GM18873 (cell line): Measurements from ENCODE around the gene CAPZA1.

Experiments used
- ATAC-seq: cut with Tn5 transposase; IDR thresholded peaks from one replicate; pipeline ENCODE4 v1.9.1; 2021; ENCODE audit warnings: mild to moderate bottlenecking, moderate library complexity, moderate number of reproducible peaks; ENCODE audit not compliant: unreplicated experiment, low FRiP score

CAPZA1 gene

DNA sequence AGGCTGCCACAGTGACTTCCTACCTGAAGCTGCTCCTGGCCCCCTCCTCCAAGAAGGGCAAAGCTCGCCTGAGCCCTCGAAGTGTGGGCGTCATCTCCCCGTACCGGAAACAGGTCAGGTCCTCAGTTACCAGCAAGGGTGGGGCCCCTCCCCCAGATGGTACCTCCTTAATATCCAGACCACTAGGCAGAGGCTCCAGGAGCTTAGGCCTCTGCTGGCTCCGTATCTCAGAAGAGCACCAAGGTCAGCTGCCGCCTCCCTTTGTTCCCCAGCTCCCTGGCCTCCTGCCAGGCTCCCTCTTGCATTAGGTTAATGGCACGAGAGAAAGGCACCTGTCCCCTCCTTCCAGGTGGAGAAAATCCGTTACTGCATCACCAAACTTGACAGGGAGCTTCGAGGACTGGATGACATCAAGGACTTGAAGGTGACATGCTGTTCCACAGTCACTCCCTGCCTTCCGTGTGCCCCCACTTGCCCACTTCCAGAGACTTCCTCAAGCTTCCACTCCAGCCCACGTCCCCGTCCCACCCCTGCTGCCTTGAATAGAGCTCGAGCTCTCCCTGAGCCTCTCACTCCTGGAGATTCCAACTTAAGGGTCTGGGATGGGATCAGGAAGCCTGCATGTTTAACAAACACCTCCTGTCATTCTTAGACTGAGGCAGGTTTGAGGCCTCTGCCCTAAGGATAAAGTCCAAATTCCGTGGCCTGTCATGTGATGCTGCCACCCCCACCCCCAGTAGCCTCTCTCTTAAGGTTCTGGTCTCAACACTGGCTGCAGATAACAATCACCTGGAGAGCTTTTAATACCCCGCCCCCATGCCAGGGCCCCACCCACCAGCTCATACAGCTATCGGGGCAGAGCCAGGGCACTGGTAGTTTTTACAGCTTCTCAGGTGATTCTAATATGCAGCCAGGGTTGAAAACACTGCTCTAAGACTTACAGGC lies 79.0 kb downstream of the CAPZA1 start:
- no peak for ATAC-seq

DNA sequence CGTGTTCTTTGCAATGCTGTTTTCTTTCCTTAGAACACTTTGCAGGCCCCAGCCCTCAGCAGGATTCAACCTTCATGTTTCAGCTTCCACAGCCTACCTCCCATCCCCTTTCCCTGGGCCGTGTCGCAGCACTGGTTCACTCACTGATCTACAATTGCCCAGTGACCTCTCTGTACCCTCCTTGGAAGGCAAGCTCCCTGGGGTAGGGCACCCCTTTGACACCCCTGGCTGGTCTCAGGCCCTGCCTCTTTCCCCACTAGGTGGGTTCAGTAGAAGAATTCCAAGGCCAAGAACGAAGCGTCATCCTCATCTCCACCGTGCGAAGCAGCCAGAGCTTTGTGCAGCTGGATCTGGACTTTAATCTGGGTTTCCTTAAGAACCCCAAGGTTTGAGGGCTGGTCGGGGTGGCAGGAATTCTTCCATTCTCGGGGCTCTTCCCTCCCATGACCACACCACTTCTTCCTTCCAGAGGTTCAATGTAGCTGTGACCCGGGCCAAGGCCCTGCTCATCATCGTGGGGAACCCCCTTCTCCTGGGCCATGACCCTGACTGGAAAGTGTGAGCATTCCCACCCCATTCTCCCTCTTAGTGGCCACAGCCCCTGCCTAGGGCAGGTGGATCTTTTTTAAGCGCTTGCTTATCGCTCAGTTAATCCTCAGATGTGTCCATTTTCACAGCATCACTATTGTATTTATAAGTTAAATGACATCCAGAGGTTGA lies 80.0 kb downstream of the CAPZA1 start:
- ATAC-seq: no peak

DNA sequence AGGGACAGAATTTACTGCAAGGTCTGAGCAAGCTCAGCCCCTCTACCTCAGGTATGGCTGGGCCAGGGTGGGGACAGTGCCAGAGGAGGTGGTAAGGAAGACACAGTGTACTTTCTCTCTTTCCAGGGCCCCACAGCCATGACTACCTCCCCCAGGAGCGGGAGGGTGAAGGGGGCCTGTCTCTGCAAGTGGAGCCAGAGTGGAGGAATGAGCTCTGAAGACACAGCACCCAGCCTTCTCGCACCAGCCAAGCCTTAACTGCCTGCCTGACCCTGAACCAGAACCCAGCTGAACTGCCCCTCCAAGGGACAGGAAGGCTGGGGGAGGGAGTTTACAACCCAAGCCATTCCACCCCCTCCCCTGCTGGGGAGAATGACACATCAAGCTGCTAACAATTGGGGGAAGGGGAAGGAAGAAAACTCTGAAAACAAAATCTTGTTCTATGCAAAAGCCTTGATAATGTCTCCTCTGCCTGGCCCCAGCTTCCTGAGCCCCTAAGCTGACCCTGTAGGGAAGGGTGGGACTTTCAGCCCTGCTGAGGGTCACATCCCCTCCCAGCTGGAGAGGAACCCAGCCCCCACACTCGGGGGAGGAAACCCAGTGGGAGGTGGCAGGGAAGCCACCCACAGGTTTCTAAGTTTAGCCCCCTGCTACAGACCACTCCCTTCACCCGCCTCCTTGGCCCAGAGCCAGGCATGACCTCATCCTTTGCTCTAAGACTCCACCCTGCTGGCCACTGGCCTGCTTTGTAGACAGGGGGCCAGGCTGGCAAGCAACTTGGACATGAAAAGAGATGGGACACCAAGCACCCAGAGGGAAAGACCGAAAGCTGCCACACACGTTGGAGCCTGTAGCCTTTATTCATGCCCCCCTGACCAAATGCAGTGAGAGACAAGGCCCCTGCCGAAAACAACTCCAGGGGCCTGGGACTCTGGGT lies 80.9 kb downstream of the CAPZA1 start:
- no peak for ATAC-seq

GRCh38 chr1:112701227-112702066 lies 81.8 kb downstream of the CAPZA1 start:
- ATAC-seq: no peak

GRCh38 chr1:112702067-112702395 lies 82.4 kb downstream of the CAPZA1 start:
- no peak for ATAC-seq

- no peak for ATAC-seq
Observed at GRCh38 chr1:112702420-112703261, 83.0 kb downstream of the CAPZA1 start.

DNA sequence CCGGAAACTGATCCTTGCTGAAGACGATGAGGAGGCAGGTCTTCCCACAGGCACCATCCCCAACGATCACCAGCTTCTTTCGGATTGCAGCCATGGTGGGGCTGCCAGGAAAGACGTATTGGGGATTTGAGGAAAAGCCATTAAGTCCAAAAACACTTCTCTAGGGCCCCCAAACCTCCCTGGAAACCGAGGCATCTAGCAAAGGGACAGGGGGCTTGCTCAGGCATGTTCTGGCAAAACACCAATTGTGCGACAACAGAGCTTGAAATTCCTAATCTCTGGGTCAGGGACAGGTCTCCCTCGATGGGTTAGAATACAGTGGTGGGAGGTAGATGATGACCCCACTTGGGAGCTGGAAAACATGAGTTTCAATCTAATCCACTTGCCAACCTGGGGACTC lies 84.1 kb downstream of the CAPZA1 start:
- ATAC-seq: no peak

- no peak for ATAC-seq
Observed at GRCh38 chr1:112704391-112704933, 84.8 kb downstream of the CAPZA1 start.

DNA sequence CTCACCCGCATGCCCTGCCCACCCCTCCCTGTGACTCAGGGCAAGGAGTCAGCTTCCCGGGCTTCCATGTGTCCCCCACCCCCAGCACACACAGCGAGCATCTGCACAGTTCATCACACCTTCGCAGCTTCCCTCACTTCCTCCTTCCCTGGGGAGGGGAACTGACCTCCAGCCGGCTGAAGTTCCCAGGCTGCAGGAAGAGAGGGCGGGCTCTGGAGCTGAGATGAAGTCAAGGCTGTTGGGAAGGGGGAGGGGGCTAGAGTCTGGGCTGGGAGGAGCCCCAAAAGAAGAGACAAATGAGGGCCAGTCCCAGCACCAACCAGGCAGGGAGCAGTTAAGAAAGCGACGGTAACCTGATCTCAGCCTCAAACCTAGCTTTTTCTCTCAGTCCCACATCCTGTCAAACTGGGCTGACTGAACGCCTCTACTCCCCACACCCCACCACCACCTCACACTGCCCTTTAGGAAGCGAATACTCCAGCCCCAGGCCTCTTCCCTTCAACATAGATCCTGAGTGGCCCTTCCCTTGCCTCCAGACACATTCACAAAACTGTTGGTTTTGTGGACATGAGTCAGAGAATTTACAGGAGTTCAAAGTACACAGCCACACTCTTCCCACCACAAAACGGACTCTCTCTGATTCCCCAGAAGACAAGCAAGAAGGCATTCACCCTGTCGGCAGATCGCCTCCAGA lies 85.4 kb downstream of the CAPZA1 start:
- ATAC-seq: no peak

DNA sequence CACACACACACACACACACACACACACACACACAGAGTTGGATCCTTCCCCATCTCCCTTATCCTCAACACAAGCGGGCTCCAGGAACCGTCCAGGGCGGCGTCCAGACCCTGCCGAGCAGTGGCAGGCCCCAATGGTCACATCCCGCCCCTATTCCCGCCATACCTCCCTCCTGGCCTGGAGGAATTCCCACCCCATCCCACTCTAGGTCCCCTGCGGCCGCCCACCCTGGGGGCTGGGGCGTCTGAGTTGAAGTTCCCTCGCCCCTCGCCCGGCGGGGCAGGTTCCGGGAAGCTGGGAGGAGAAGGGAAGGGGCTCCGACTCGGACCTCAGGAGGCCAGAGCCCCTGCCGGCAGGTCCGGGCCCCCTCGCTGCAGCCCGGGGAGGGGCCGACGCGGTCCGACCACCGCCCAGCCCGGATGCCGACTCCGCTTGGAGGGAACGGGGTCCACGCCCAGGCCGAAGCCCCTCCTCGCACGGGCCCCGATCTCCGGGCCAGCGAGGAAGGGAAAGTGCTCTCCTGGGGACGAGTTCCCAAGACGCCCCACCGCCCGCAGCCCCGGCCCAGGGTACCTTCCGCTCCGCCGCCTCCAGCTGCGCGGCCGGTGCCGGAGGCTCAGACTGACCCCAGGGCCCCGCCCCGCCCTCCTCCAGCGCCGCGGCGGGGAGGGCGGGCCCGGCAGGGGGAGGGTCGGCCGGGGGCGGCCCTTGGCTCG lies 87.0 kb downstream of the CAPZA1 start, which contains the start of gene RHOC:
TSS of gene RHOC (minus strand) at position 623 of the 716 bp plus-strand sequence. CDS start 3,328 bp downstream, outside the sequence.
- ATAC-seq: peak; percentile 33

DNA sequence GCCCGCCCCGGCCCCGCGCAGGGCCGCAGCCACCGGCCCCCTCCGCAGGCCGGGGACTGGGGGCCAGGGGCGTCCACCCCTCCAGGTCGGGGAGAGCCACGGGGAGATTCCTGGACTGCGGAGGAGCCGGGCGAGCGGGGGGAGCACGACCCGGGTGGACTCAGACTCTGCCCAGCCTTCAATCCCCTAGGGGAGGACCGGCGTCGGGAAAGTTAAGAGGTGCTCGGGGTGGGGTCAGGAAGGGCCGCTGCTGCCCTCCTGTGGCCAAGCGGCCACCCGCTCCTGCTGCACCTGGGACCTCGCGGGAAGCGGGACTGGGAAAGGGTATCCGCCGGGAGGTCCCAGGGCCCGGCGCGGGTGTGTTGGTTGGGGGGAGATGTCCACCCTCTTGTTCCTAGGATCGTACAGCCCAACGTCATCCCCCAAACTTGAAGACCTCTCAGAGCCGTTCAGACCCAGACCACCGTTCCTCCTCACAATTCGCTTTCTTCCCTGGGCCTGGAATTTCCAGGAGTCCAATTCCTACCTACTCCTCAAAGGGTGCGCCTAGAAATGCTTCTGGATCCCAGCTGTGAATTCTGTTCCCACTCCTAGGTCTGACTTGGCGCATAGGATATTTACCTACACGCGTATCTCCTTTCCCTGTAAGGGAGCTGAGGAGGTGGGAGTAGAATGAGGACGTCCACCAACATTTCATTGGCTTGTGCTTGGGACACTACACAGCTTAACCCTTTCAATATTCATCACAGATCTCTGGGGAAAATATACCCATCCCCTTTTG lies 87.8 kb downstream of the CAPZA1 start:
- peak; percentile 53 for ATAC-seq

DNA sequence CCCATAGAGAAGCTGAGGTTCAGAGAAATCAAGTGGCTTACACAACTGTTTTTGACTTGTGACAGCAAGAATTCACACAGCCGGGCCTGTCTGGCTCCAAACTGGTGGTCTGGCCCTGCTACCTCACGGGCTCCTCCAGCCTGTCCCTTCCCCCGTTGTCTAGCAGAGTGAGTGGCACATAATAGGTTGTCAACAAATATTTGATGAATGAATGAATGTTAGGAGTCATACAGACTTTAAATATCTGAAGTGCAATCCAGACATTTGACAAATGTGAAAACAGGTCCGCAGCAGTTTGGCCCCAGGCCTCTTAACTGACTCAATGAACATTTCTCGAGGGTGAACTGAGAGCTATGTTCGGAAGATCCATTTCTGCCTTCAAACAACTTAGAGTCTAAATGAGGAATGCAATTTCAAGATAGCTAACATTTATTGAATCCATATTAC lies 88.4 kb downstream of the CAPZA1 start:
- no peak for ATAC-seq

DNA sequence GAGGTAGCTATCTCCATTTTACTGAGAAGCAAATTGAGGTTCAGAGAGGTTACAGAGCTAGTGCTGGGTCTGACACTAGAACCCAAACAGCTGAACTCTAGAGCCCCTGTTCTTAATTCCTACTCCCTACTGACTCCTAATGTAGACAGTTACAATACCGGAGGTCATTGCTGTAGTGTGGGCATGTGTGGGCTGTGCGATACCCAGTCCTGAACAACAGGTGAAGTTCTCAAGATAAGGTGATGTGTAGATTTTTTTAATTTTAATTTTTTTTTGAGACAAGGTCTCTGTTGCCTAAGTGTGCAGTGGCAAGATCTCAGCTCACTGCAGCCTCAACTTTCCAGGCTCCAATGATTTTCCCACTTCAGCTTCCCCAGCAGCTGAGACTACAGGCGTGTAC lies 88.9 kb downstream of the CAPZA1 start:
- ATAC-seq: no peak

DNA sequence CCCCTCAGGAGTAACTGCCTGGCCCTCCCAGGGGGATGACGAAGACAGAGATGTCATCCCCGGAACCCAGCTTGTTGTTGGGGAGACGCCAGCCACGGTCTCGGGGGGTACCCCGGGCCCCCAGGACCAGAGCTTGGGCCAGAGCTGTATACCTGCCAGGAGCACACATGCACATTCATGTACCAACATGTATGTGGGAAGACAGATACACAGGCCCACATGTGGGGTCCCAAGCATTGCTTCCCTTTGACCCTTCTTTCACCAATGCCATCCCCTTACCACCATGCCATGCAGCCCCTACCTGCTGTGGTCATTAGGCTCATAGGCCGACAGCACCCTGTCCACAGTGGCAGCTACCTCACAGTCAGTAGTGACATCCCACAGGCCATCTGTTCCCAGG lies 90.5 kb downstream of the CAPZA1 start:
- no peak for ATAC-seq

GRCh38 chr1:112710586-112710985 lies 91.0 kb downstream of the CAPZA1 start:
- no peak for ATAC-seq

GRCh38 chr1:112711041-112711440 lies 91.4 kb downstream of the CAPZA1 start:
- no peak for ATAC-seq
